ENCODE data around the gene PLIN3.
A peak's percentile ranks its signal among the peaks of the same experiment; 100 is the strongest.
"Not testable (repeated sequence)": the region's sequence is repeated elsewhere in the genome, so short reads cannot be mapped to it uniquely, and the experiment has no call there.

Gene PLIN3

GRCh38 chr19:4805140-4805539 is 62.3 kb downstream of the PLIN3 start:
- H3K36me3 Mint-ChIP-seq (ENCODE audit: insufficient read depth); DNase-seq; H3K4me3 Mint-ChIP-seq; H3K27ac Mint-ChIP-seq; ATAC-seq (replicated peaks); H3K4me1 Mint-ChIP-seq (ENCODE audit: low read depth in 2 of 2); H3K9me3 Mint-ChIP-seq; H3K27me3 Mint-ChIP-seq: not testable (repeated sequence)

GRCh38 chr19:4803736-4804695 is 63.5 kb downstream of the PLIN3 start:
- Mint-ChIP-seq H3K9me3 (no peaks in the 10 kb centered on the region), H3K36me3 (ENCODE audit: insufficient read depth) (peaks cover 2% of the 10 kb centered on the region), H3K4me3 (no peak overlapping the region), H3K4me1 (ENCODE audit: low read depth in 2 of 2) (peaks cover 0 to 7% of the 10 kb centered on the region in 2 donors), H3K27me3 (no peaks in the 10 kb centered on the region), H3K27ac (no peak overlapping the region)
- peak; percentile 42 to 52 (median 50) for DNase-seq
- ATAC-seq (replicated peaks), result peak; percentile 82

DNA sequence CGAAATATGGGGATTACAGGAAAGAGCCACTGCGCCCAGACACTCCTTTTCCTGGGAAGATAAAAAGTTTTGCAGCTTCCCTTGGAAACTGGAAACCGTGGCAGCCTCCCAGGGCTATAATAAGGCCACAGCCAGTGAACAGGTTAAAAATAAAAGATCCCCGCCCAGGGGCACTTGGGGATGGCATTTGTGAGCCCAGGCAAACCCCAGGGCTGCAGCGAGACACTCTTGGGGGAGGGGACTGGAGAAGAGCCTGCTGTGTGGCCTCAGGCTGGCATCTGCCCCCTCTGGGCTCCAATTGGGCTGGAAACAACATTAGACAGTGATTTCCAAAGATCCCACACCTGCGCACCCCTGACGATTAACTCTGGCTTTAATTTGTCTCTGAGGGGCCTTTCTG is 64.8 kb downstream of the PLIN3 start:
- DNase-seq, result no peak
- Mint-ChIP-seq H3K4me1 (ENCODE audit: low read depth in 2 of 2) (peaks cover 0 to 7% of the 10 kb centered on the region in 2 donors), H3K27ac (no peak overlapping the region), H3K4me3 (no peak overlapping the region), H3K9me3 (no peaks in the 10 kb centered on the region), H3K36me3 (ENCODE audit: insufficient read depth) (peaks cover 10% of the 10 kb centered on the region), H3K27me3 (no peaks in the 10 kb centered on the region)
- ATAC-seq (replicated peaks), result no peak

- Mint-ChIP-seq H3K4me1 (ENCODE audit: low read depth in 2 of 2) (peaks cover 6 to 13% of the 10 kb centered on the region in 2 donors), H3K4me3 (no peak overlapping the region), H3K27me3 (no peaks in the 10 kb centered on the region), H3K9me3 (no peaks in the 10 kb centered on the region), H3K27ac (no peak overlapping the region), H3K36me3 (ENCODE audit: insufficient read depth) (peaks cover 25% of the 10 kb centered on the region)
- ATAC-seq (replicated peaks), result no peak
- DNase-seq, result no peak
Observed at GRCh38 chr19:4801085-4801619, 66.3 kb downstream of the PLIN3 start.

GRCh38 chr19:4800591-4801081 is 66.8 kb downstream of the PLIN3 start:
- Mint-ChIP-seq H3K9me3 (no peaks in the 10 kb centered on the region), H3K4me1 (ENCODE audit: low read depth in 2 of 2) (peaks cover 6 to 13% of the 10 kb centered on the region in 2 donors), H3K27ac (no peak overlapping the region), H3K4me3 (no peak overlapping the region), H3K27me3 (no peaks in the 10 kb centered on the region), H3K36me3 (ENCODE audit: insufficient read depth) (peaks cover 31% of the 10 kb centered on the region)
- ATAC-seq (replicated peaks) (no peak), DNase-seq (no peak)

GRCh38 chr19:4795400-4795799 is 72.1 kb downstream of the PLIN3 start:
- Mint-ChIP-seq H3K27me3 (no peaks in the 10 kb centered on the region), H3K4me1 (ENCODE audit: low read depth in 2 of 2) (peaks cover 9 to 14% of the 10 kb centered on the region in 2 donors), H3K27ac (peak overlapping the region; percentile 38 to 68), H3K4me3 (no peak overlapping the region), H3K36me3 (ENCODE audit: insufficient read depth) (peaks cover 66% of the 10 kb centered on the region), H3K9me3 (no peaks in the 10 kb centered on the region)
- no peak for ATAC-seq (replicated peaks)
- DNase-seq, result no peak

GRCh38 chr19:4794971-4795370 is 72.5 kb downstream of the PLIN3 start:
- Mint-ChIP-seq H3K27ac (peak overlapping the region; percentile 38 to 68), H3K9me3 (no peaks in the 10 kb centered on the region), H3K4me1 (ENCODE audit: low read depth in 2 of 2) (peaks cover 9 to 14% of the 10 kb centered on the region in 2 donors), H3K36me3 (ENCODE audit: insufficient read depth) (peaks cover 66% of the 10 kb centered on the region), H3K27me3 (no peaks in the 10 kb centered on the region), H3K4me3 (peak overlapping the region in 1 of 2 donors; percentile 7)
- no peak for ATAC-seq (replicated peaks)
- no peak for DNase-seq

DNA sequence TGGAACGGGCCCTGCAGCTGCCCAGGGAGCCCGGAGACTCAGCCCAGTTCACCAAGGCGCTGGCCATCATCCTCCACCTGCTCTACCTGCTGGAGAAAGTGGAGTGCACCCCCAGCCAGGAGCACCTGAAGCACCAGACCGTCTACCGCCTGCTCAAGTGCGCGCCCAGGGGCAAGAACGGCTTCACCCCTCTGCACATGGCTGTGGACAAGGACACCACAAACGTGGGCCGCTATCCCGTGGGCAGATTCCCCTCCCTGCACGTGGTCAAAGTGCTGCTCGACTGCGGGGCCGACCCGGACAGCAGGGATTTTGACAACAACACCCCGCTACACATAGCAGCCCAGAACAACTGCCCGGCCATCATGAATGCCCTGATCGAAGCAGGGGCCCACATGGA is 74.2 kb downstream of the PLIN3 start:
- Mint-ChIP-seq H3K36me3 (ENCODE audit: insufficient read depth) (peaks cover 65% of the 10 kb centered on the region), H3K4me1 (ENCODE audit: low read depth in 2 of 2) (peaks cover 9 to 14% of the 10 kb centered on the region in 2 donors), H3K27ac (peak overlapping the region in 1 of 2 donors; percentile 57), H3K4me3 (peak overlapping the region; percentile 65 to 66)
- not testable (repeated sequence) for ATAC-seq (replicated peaks); H3K9me3 Mint-ChIP-seq; H3K27me3 Mint-ChIP-seq; DNase-seq

GRCh38 chr19:4792866-4793195 is 74.6 kb downstream of the PLIN3 start:
- ATAC-seq (replicated peaks); H3K27me3 Mint-ChIP-seq; H3K9me3 Mint-ChIP-seq; DNase-seq: not testable (repeated sequence)
- Mint-ChIP-seq H3K27ac (peak overlapping the region in 1 of 2 donors; percentile 79), H3K4me1 (ENCODE audit: low read depth in 2 of 2) (peaks cover 9 to 14% of the 10 kb centered on the region in 2 donors), H3K36me3 (ENCODE audit: insufficient read depth) (peaks cover 63% of the 10 kb centered on the region), H3K4me3 (peak overlapping the region; percentile 65 to 66)

DNA sequence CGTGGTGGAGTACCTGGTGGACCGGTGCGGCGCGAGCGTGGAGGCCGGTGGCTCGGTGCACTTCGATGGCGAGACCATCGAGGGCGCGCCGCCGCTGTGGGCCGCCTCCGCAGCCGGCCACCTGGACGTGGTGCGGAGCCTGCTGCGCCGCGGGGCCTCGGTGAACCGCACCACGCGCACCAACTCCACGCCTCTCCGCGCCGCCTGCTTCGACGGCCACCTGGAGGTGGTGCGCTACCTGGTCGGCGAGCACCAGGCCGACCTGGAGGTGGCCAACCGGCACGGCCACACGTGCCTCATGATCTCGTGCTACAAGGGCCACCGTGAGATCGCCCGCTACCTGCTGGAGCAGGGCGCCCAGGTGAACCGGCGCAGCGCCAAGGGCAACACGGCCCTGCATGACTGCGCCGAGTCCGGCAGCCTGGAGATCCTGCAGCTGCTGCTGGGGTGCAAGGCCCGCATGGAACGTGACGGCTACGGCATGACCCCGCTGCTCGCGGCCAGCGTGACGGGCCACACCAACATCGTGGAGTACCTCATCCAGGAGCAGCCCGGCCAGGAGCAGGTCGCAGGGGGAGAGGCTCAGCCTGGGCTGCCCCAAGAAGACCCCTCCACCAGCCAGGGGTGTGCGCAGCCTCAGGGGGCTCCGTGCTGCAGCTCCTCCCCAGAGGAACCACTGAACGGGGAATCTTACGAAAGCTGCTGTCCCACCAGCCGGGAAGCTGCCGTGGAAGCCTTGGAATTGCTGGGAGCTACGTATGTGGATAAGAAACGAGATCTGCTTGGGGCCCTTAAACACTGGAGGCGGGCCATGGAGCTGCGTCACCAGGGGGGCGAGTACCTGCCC is 75.2 kb downstream of the PLIN3 start:
- not testable (repeated sequence) for H3K9me3 Mint-ChIP-seq; DNase-seq; ATAC-seq (replicated peaks); H3K27me3 Mint-ChIP-seq
- Mint-ChIP-seq H3K4me3 (peak overlapping the region; percentile 65 to 66), H3K27ac (peak overlapping the region; percentile 71 to 79), H3K36me3 (ENCODE audit: insufficient read depth) (peaks cover 58% of the 10 kb centered on the region), H3K4me1 (ENCODE audit: low read depth in 2 of 2) (peaks cover 9 to 14% of the 10 kb centered on the region in 2 donors)

DNA sequence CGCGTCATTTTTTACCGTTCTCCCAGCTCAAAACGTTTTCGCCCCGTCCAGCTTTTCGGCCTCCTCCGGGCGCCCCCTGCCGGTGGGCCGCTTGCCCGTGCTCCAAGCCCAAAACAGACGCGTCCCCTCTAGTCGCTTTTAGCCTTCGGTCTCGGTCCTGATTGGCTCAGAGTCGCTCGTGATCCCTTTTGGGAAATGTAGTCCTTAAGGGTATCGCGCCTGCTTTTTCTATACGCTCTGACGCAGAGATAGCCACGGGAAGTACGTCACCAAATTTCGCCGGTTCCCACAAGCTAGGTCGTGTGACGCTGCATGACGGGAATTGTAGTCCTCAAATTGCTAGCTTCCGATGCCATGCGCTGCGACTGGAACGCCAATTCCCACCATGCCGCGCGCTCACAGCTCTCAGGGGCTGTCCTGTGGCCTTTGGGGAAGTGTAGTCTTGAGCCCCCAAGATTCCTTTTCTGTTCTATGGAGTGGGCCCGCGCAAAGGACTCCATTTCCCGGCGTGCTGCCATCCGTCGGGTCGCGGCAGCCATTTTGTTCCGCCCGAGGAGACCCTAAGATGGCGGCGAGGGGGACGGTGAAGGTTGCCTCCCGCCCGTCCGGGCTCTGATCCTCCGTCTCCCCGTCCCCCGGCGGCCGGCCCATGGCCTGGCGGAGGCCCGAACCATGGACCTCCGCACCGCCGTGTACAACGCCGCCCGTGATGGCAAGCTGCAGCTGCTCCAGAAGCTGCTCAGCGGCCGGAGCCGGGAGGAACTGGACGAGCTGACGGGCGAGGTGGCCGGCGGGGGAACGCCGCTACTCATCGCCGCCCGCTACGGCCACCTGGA is 76.1 kb downstream of the PLIN3 start, which contains the start of gene FEM1A:
TSS of gene FEM1A (plus strand) at position 552 of the 836 bp plus-strand sequence. CDS start at position 673, 121 bp downstream.
- ATAC-seq (replicated peaks), result peak; percentile 90
- Mint-ChIP-seq H3K36me3 (ENCODE audit: insufficient read depth) (peaks cover 53% of the 10 kb centered on the region), H3K9me3 (no peaks in the 10 kb centered on the region), H3K27me3 (peaks cover under 1 to 2% of the 10 kb centered on the region in 2 donors), H3K4me3 (peak within 1 kb of the TSS; percentile 65 to 66), H3K27ac (peak within 1 kb of the TSS; percentile 71 to 79), H3K4me1 (ENCODE audit: low read depth in 2 of 2) (peaks cover 4 to 8% of the 10 kb centered on the region in 2 donors)
- peak; percentile 96 to 98 (median 97) for DNase-seq

Measured in effector memory CD8-positive, alpha-beta T cell (primary cell).